Hepatocyte (in vitro differentiated cells): ENCODE data around the gene RHBDL2. TPM values are rescaled to one million over a fixed set of nuclear protein-coding genes. Genes with fewer than 3 reads are reported as not detected.
A peak's percentile ranks its signal among the peaks of the same experiment; 100 is the strongest.

ENCODE experiments used
- DNase-seq: peaks from one replicate; pipeline ENCODE4 v3.0.0-alpha.2; 2016; ENCODE audit warnings: low spot score
- H2AFZ ChIP-seq: fragments of 200-600 bp; sonication (generic); 2 replicates; pipeline ENCODE4 v1.6.0; 2016; ENCODE audit warnings: antibody characterized with exemption, mild to moderate bottlenecking
- H3K27ac ChIP-seq: fragments of 200-600 bp; sonication (generic); 2 replicates; pipeline ENCODE4 v1.5.1; 2016; ENCODE audit warnings: mild to moderate bottlenecking
- H3K27me3 ChIP-seq: fragments of 200-600 bp; sonication (generic); 2 replicates; pipeline ENCODE4 v1.6.1; 2016
- H3K36me3 ChIP-seq: fragments of 200-600 bp; sonication (generic); replicated peaks from 2 replicates; pipeline ENCODE4 v1.5.1; 2016; ENCODE audit warnings: low read depth; ENCODE audit not compliant: insufficient read depth
- H3K4me1 ChIP-seq: fragments of 200-600 bp; sonication (generic); 2 replicates; pipeline ENCODE4 v1.5.1; 2016; ENCODE audit warnings: mild to moderate bottlenecking, moderate library complexity; ENCODE audit not compliant: insufficient read depth
- H3K4me2 ChIP-seq: fragments of 200-600 bp; sonication (generic); 2 replicates; pipeline ENCODE4 v1.6.0; 2016
- H3K4me3 ChIP-seq: fragments of 200-600 bp; sonication (generic); 2 replicates; pipeline ENCODE4 v1.5.1; 2016; ENCODE audit warnings: mild to moderate bottlenecking
- H3K79me2 ChIP-seq: fragments of 200-600 bp; sonication (generic); 2 replicates; pipeline ENCODE4 v1.6.0; 2017; ENCODE audit warnings: mild to moderate bottlenecking
- H3K9me2 ChIP-seq: fragments of 200-600 bp; sonication (generic); replicated peaks from 2 replicates; pipeline ENCODE4 v1.6.0; 2017; ENCODE audit warnings: mild to moderate bottlenecking; ENCODE audit not compliant: insufficient read depth
- H3K9me3 ChIP-seq: fragments of 200-600 bp; sonication (generic); 2 replicates; pipeline ENCODE4 v1.5.1; 2016; ENCODE audit warnings: low read depth, mild to moderate bottlenecking
- H4K20me1 ChIP-seq: fragments of 200-600 bp; sonication (generic); 2 replicates; pipeline ENCODE4 v1.6.0; 2016; ENCODE audit warnings: mild to moderate bottlenecking; ENCODE audit not compliant: insufficient read depth, poor library complexity, severe bottlenecking
- EZH2 ChIP-seq: fragments of 200-600 bp; sonication (generic); IDR thresholded peaks from 2 replicates; pipeline ENCODE4 v1.6.1; 2016; ENCODE audit warnings: antibody characterized with exemption, mild to moderate bottlenecking, borderline replicate concordance
- EZH2phosphoT487 ChIP-seq: fragments of 200-600 bp; sonication (generic); IDR thresholded peaks from one replicate; pipeline ENCODE4 v1.6.1; 2018; ENCODE audit warnings: antibody characterized with exemption, mild to moderate bottlenecking, low read depth, moderate library complexity; ENCODE audit not compliant: unreplicated experiment, severe bottlenecking
- WGBS: methylation state at CpG from one replicate; pipeline ENCODE4 v1.1.6; 2016; ENCODE audit warnings: low lambda C conversion rate; ENCODE audit errors: missing lambda C conversion rate; 5-methylcytosine and 5-hydroxymethylcytosine counted together
- polyA plus RNA-seq: library from polyadenylated mRNA; unstranded; fragments of >200 nt; fragmentation: Nextera tagmentation; extraction: Ambion mirVana; gene quantifications from 2 replicates; pipeline ENCODE4 v1.2.1, GENCODE V29; 2016
- total RNA-seq: library from RNA; depleted of rRNA; stranded (reverse); fragments of >200 nt; gene quantifications from 2 replicates; pipeline ENCODE4 v1.2.3, GENCODE V29; 2014
- TF ChIP-seq, protein P1 (sequence below): fragments of 200-600 bp; sonication (generic); IDR thresholded peaks from 2 replicates; pipeline ENCODE4 v1.5.1; 2016; ENCODE audit warnings: antibody characterized with exemption, mild to moderate bottlenecking; ENCODE audit not compliant: poor library complexity

RHBDL2 gene
- total and polyA plus RNA-seq, 2 experiments from 2014 or later = 0.57 to 0.77 TPM

DNA sequence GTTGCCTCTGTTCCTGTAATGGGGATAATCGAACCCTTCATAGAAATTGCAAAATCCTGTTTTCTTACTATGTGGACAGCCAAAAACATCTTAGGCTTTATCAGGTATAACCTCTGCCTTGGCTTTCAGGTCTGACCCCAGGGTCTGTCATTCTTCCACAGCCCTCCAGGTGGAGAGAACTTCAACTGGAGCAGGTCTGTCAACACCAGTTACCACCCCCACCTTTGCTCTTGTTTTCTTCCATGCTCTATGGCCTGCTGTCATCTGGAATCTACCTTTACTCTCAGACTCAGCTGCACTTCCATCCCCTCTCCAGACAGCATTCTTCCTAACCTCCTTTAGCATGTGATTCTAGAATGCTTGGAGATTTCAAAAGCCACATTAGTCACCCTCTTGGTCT lies 49.9 kb downstream of the RHBDL2 start:
- Histone ChIP-seq H3K9me3 (no peaks in the 10 kb centered on the region), H3K4me1 (no peaks in the 10 kb centered on the region), H3K36me3 (no peaks in the 10 kb centered on the region), H3K79me2 (no peaks in the 10 kb centered on the region), H3K4me2 (no peak overlapping the region), H4K20me1 (no peaks in the 10 kb centered on the region), H3K27ac (no peak overlapping the region), H2AFZ (no peak overlapping the region), H3K9me2 (no peaks in the 10 kb centered on the region), H3K4me3 (no peak overlapping the region), H3K27me3 (no peaks in the 10 kb centered on the region)
- no peak for DNase-seq
- WGBS = 64% methylated on average over 1 of the region's 1 CpG
- TF ChIP-seq EZH2 (no peak), EZH2phosphoT487 (no peak)
- TF ChIP-seq, protein P1, sequence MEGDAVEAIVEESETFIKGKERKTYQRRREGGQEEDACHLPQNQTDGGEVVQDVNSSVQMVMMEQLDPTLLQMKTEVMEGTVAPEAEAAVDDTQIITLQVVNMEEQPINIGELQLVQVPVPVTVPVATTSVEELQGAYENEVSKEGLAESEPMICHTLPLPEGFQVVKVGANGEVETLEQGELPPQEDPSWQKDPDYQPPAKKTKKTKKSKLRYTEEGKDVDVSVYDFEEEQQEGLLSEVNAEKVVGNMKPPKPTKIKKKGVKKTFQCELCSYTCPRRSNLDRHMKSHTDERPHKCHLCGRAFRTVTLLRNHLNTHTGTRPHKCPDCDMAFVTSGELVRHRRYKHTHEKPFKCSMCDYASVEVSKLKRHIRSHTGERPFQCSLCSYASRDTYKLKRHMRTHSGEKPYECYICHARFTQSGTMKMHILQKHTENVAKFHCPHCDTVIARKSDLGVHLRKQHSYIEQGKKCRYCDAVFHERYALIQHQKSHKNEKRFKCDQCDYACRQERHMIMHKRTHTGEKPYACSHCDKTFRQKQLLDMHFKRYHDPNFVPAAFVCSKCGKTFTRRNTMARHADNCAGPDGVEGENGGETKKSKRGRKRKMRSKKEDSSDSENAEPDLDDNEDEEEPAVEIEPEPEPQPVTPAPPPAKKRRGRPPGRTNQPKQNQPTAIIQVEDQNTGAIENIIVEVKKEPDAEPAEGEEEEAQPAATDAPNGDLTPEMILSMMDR = peak; percentile 6

DNA sequence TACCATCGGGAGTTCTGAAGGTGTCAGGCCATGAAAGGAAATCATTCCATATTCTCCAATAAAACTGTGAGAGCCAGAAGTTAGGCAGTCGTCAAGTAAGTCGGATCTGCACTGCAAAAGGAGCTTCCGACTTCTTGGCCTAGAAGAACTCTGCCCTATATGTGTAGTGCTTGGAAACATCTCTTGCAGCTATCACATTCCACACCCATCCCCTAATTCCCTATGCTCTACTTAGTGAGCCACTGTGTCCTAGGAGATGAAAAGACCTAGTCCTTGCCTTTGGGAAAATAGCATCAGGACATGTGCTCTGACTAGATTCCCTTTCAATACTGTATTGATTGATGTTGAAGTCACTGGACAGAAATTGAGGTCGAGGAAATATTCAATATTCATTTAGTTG lies 52.0 kb downstream of the RHBDL2 start:
- no peak overlapping the region for H3K4me2 ChIP-seq
- 83% methylated on average over 5 of the region's 5 CpGs for WGBS

DNA sequence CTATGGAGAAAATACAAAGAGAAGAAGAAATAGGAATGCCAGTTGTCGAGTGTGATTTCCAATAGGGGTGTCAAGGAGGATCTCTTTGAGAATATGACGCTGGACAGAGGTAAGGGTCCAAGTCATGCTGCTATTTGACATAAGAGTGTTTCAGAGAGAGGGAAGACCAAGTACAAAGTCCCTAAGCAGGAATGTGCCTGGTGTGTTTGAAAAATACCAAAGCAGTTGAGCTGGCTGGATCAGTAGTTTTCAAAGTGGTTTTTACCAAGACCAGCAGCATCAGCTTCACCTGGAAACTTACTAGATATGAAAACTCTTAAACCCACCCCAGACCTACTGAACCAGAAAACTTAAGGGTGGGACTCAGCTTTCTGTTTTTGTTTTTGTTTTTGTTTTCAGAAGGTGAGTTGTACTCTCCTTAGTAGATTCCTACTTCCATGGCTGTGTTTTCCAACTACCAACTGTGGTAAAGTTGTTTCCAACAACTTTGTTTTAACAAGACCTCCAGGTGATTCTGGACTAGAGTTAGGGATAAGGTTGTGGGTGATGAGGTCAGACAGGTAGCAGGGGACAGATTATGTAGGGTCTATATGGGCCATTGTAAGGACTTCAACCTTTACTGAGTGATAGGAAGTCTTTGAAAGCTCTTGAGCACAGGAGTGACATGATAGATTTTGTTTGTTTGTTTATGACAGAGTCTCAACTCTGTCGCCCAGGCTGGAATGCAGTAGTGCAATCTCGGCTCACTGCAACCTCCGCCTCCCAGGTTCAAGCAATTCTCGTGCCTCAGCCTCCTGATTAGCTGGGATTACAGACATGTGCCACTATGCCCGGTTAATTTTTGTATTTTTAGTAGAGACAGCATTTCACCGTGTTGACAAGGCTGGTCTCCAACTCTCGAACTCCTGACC lies 53.0 kb downstream of the RHBDL2 start:
- Histone ChIP-seq H3K79me2 (no peaks in the 10 kb centered on the region), H3K9me3 (no peaks in the 10 kb centered on the region), H3K4me1 (no peaks in the 10 kb centered on the region), H3K27me3 (no peaks in the 10 kb centered on the region), H3K36me3 (no peaks in the 10 kb centered on the region), H3K9me2 (no peaks in the 10 kb centered on the region), H2AFZ (no peak overlapping the region), H3K4me2 (no peak overlapping the region), H3K27ac (no peak overlapping the region), H3K4me3 (no peak overlapping the region), H4K20me1 (no peaks in the 10 kb centered on the region)
- 83% methylated on average over 9 of the region's 9 CpGs for WGBS
- DNase-seq = no peak
- no peak for TF ChIP-seq EZH2
- TF ChIP-seq, protein P1 = no peak
- TF ChIP-seq EZH2phosphoT487 = no peak

More for the DNA sequence above, 52.0 kb downstream of the RHBDL2 start:
- H4K20me1 ChIP-seq = no peaks in the 10 kb centered on the region
- H3K36me3 ChIP-seq = no peaks in the 10 kb centered on the region
- H3K9me3 ChIP-seq = no peaks in the 10 kb centered on the region
- H3K27ac ChIP-seq = no peak overlapping the region
- TF ChIP-seq EZH2phosphoT487 (no peak), EZH2 (no peak)
- TF ChIP-seq, protein P1 = no peak
- no peak for DNase-seq
- H3K4me1 ChIP-seq = no peaks in the 10 kb centered on the region
- no peaks in the 10 kb centered on the region for H3K9me2 ChIP-seq
- H2AFZ ChIP-seq = no peak overlapping the region
- no peak overlapping the region for H3K4me3 ChIP-seq
- no peaks in the 10 kb centered on the region for H3K79me2 ChIP-seq
- no peaks in the 10 kb centered on the region for H3K27me3 ChIP-seq
